MM.1S (cell line): ENCODE data around the gene LPIN1.

Experiments
- DNase-seq: peaks from one replicate; pipeline ENCODE4 v3.0.0-alpha.2; 2015
- H2AFZ ChIP-seq: fragments of 300-600 bp; sonication (generic); 2 replicates; pipeline ENCODE4 v1.6.0; 2016; ENCODE audit warnings: antibody characterized with exemption, low read length
- H3F3A ChIP-seq: fragments of 300-600 bp; sonication (generic); 2 replicates; pipeline ENCODE4 v1.6.1; 2016; ENCODE audit warnings: mild to moderate bottlenecking, antibody characterized with exemption, low read length, moderate library complexity, mixed read lengths; ENCODE audit not compliant: insufficient read depth
- H3K27ac ChIP-seq: fragments of 300-600 bp; sonication (generic); 2 replicates; pipeline ENCODE4 v1.5.1; 2016; ENCODE audit warnings: mild to moderate bottlenecking, low read length
- H3K27me3 ChIP-seq: fragments of 300-600 bp; sonication (generic); replicated peaks from 2 replicates; pipeline ENCODE4 v1.6.0; 2016; ENCODE audit warnings: low read length; ENCODE audit not compliant: insufficient read depth
- H3K36me3 ChIP-seq: fragments of 300-600 bp; sonication (generic); replicated peaks from 2 replicates; pipeline ENCODE4 v1.6.1; 2016; ENCODE audit warnings: mild to moderate bottlenecking, low read length, mixed read lengths; ENCODE audit not compliant: insufficient read depth
- H3K4me1 ChIP-seq: fragments of 300-600 bp; sonication (generic); 2 replicates; pipeline ENCODE4 v1.6.1; 2016; ENCODE audit warnings: low read length, mixed read lengths
- H3K4me2 ChIP-seq: fragments of 300-600 bp; sonication (generic); 2 replicates; pipeline ENCODE4 v1.6.0; 2016; ENCODE audit warnings: low read depth, low read length
- H3K4me3 ChIP-seq: fragments of 300-600 bp; sonication (generic); 2 replicates; pipeline ENCODE4 v1.5.1; 2016; ENCODE audit warnings: low read length, mixed read lengths
- H3K79me2 ChIP-seq: fragments of 300-600 bp; sonication (generic); 2 replicates; pipeline ENCODE4 v1.6.1; 2016; ENCODE audit warnings: mixed run types, low read length, mixed read lengths
- H3K9ac ChIP-seq: fragments of 300-600 bp; sonication (generic); 2 replicates; pipeline ENCODE4 v1.6.1; 2016; ENCODE audit warnings: low read length, mixed read lengths
- H3K9me2 ChIP-seq: fragments of 300-600 bp; sonication (generic); replicated peaks from 2 replicates; pipeline ENCODE4 v1.6.1; 2016; ENCODE audit warnings: mild to moderate bottlenecking, low read length, mixed read lengths; ENCODE audit not compliant: insufficient read depth
- H3K9me3 ChIP-seq: fragments of 300-600 bp; sonication (generic); replicated peaks from 2 replicates; pipeline ENCODE4 v1.6.1; 2016; ENCODE audit warnings: mild to moderate bottlenecking, low read length, mixed read lengths; ENCODE audit not compliant: insufficient read depth
- H4K20me1 ChIP-seq: fragments of 300-600 bp; sonication (generic); 2 replicates; pipeline ENCODE4 v1.6.1; 2016; ENCODE audit warnings: mild to moderate bottlenecking, low read length, moderate library complexity, mixed read lengths; ENCODE audit not compliant: insufficient read depth
- CTCF ChIP-seq: fragments of 300-600 bp; sonication (generic); IDR thresholded peaks from 2 replicates; pipeline ENCODE4 v1.5.1; 2016; ENCODE audit warnings: antibody characterized with exemption, low read length, mixed read lengths
- EZH2 ChIP-seq: fragments of 300-600 bp; sonication (generic); optimal IDR thresholded peaks from 2 replicates; pipeline ENCODE3; 2017; ENCODE audit warnings: low read depth, mild to moderate bottlenecking, antibody characterized with exemption, low read length, mixed read lengths
- EZH2phosphoT487 ChIP-seq: fragments of 300-600 bp; sonication (generic); IDR thresholded peaks from 2 replicates; pipeline ENCODE4 v1.6.1; 2018; ENCODE audit warnings: antibody characterized with exemption, low read length

Gene LPIN1

GRCh38 chr2:11805920-11806319, 59.5 kb downstream of the LPIN1 start:
- H3K4me3 ChIP-seq, result no peak overlapping the region
- H3F3A ChIP-seq, result no peaks in the 10 kb centered on the region
- H3K27me3 ChIP-seq, result no peaks in the 10 kb centered on the region
- H3K9me3 ChIP-seq, result no peaks in the 10 kb centered on the region
- H3K4me1 ChIP-seq, result no peaks in the 10 kb centered on the region
- H3K4me2 ChIP-seq, result no peak overlapping the region
- H3K79me2 ChIP-seq, result peaks cover 26% of the 10 kb centered on the region
- H3K27ac ChIP-seq, result no peak overlapping the region
- peaks cover 49% of the 10 kb centered on the region for H3K36me3 ChIP-seq
- 0 out of 2 replicates have a peak, but pooled peaks cover 3% of the 10 kb centered on the region for H4K20me1 ChIP-seq
- no peak for TF ChIP-seq EZH2phosphoT487
- no peak for TF ChIP-seq EZH2
- no peak overlapping the region for H3K9ac ChIP-seq
- DNase-seq, result no peak
- H2AFZ ChIP-seq, result no peak overlapping the region
- no peaks in the 10 kb centered on the region for H3K9me2 ChIP-seq

DNA sequence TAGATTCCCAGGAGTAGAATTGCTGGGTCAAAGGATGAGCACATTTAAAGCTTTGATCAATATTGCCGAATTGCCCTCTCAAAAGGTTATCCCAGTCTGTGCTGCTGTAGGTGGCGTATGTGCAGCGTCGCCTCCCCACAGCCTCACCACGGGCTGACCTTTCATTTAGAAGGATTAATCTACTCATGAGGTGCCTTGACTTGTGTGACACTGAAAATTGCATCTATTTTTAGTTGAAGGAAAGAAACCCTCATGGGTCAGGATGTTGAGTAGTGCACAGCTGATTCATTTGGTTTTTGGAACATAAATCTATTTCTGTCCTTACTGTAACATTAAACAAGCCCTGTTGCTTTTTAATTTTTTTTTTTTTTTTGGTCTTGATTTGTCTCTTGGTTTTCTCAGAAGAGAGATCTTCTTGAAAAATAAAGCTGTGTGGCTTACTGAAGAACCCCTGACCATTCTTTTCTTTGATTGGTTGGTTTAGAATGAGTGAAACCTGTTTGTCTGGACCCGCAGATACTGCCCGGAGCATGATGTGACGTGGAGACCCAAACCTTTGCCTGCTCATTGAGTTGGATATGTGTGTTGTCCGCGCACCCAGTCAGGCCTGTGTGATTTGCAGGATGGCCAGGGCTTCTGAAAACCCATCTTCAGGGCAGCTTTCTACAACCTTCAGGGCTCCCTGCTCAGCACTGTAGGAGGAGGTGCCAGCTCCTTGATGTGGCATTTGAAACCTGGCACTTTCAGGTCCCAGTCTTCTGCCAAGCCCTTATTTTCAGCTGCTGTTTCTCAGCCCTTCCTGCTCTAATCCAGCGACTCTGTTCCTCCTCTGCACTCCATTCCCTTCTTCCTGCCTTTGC, 61.0 kb downstream of the LPIN1 start:
- H3K4me1 ChIP-seq, result no peaks in the 10 kb centered on the region
- TF ChIP-seq CTCF, result no peak
- H3F3A ChIP-seq, result no peaks in the 10 kb centered on the region
- H3K9me2 ChIP-seq, result no peaks in the 10 kb centered on the region
- no peaks in the 10 kb centered on the region for H3K9me3 ChIP-seq
- H3K27me3 ChIP-seq, result no peaks in the 10 kb centered on the region
- H2AFZ ChIP-seq, result no peak overlapping the region
- H3K27ac ChIP-seq, result no peak overlapping the region
- H4K20me1 ChIP-seq, result 0 out of 2 replicates have a peak, but pooled peaks cover 3% of the 10 kb centered on the region
- H3K9ac ChIP-seq, result no peak overlapping the region
- H3K4me2 ChIP-seq, result no peak overlapping the region
- H3K36me3 ChIP-seq, result peaks cover 42% of the 10 kb centered on the region
- H3K4me3 ChIP-seq, result no peak overlapping the region
- no peak for DNase-seq
- peaks cover 23% of the 10 kb centered on the region for H3K79me2 ChIP-seq

DNA sequence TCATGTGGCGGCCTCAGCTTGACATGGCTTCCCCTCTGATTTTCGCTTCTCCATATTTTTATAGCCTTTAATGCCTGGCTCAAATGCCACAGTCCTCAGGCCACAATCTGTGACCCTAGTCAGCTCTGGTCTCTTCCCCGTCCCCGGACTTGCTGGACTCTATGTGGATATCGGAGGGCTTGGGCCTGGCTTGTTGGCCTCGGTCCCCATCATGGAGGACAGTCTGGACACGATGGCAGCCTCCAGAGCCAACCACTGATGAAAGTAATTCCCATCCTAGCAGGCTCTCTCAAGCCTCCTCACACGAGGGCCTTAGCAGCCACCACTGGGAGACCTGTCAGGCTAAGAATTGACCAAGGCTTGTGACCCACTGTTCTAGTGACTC, 61.6 kb downstream of the LPIN1 start:
- H3K4me1 ChIP-seq, result no peaks in the 10 kb centered on the region
- no peaks in the 10 kb centered on the region for H3K9me3 ChIP-seq
- H3K9ac ChIP-seq, result no peak overlapping the region
- H3K36me3 ChIP-seq, result peaks cover 40% of the 10 kb centered on the region
- H3K27ac ChIP-seq, result no peak overlapping the region
- H3K4me3 ChIP-seq, result no peak overlapping the region
- no peaks in the 10 kb centered on the region for H3K27me3 ChIP-seq
- H3K9me2 ChIP-seq, result no peaks in the 10 kb centered on the region
- 0 out of 2 replicates have a peak, but pooled peaks cover 3% of the 10 kb centered on the region for H4K20me1 ChIP-seq
- no peak overlapping the region for H3K4me2 ChIP-seq
- TF ChIP-seq EZH2 (no peak), CTCF (no peak), EZH2phosphoT487 (no peak)
- no peak for DNase-seq
- H3F3A ChIP-seq, result no peaks in the 10 kb centered on the region
- H3K79me2 ChIP-seq, result peaks cover 29% of the 10 kb centered on the region
- H2AFZ ChIP-seq, result no peak overlapping the region
